B cell (primary cell): ENCODE results near the gene ADORA2A. TPM values are rescaled to one million over a fixed set of nuclear protein-coding genes. Genes with fewer than 3 reads are reported as not detected.

Experiments
- ATAC-seq: fragments of 200-7000 bp; cut with Tn5 transposase; one replicate; pipeline ENCODE4 v1.10.0; 2021; ENCODE audit warnings: low read depth, mild to moderate bottlenecking, moderate number of reproducible peaks, moderate library complexity
- CTCF ChIA-PET: fragments of 350-600 bp; sonication (Branson Sonifier 250); formaldehyde crosslinking; loops from one replicate; lab custom pipeline; 2021; ENCODE audit warnings: antibody characterized with exemption, inconsistent platforms; lab: Charles Lee
- POLR2A ChIA-PET: fragments of 350-600 bp; sonication (Branson Sonifier 250); formaldehyde crosslinking; loops from one replicate; lab custom pipeline; 2021; ENCODE audit warnings: antibody characterized with exemption; lab: Charles Lee
- DNase-seq: peaks from one replicate; pipeline ENCODE4 v3.0.0; 2013
- H2AFZ ChIP-seq: 2 replicates; pipeline ENCODE4 v1.6.1; 2012; ENCODE audit warnings: mild to moderate bottlenecking, low read depth, low read length; ENCODE audit not compliant: insufficient read depth, poor library complexity, severe bottlenecking
- H3K27ac ChIP-seq, 2 donors: 1 replicate in 1 of 2; 2 replicates in 1 of 2; pipeline ENCODE4 v1.5.1; 2012 to 2013; ENCODE audit warnings: low read length in 2 of 2, mild to moderate bottlenecking in 2 of 2, moderate library complexity in 1 of 2
- H3K27me3 ChIP-seq, 4 experiments: fragments of 200-600 bp in 1 of 4; sonication (generic) in 1 of 4; replicated peaks in 1 of 4; 1 replicate in 2 of 4; 2 replicates in 2 of 4; pipeline versions ENCODE4 v1.6.1 to v1.7.0; 2013 to 2016; ENCODE audit warnings: low read length in 3 of 4, mild to moderate bottlenecking in 2 of 4, mixed read lengths in 1 of 4, moderate library complexity in 1 of 4; ENCODE audit not compliant: insufficient read depth in 4 of 4, control insufficient read depth in 3 of 4; ENCODE audit errors: control extremely low read depth in 1 of 4
- H3K36me3 ChIP-seq, 2 experiments: replicated peaks in 1 of 2; 1 replicate in 1 of 2; 2 replicates in 1 of 2; pipeline versions ENCODE4 v1.6.1 to v1.7.1; 2013; ENCODE audit warnings: low read length in 1 of 2; ENCODE audit not compliant: insufficient read depth in 2 of 2, control insufficient read depth in 1 of 2; ENCODE audit errors: control extremely low read depth in 1 of 2, extremely low read depth in 1 of 2
- H3K4me1 ChIP-seq, 2 donors: fragments of 200-600 bp in 1 of 2; sonication (generic) in 1 of 2; 1 replicate in 1 of 2; 2 replicates in 1 of 2; pipeline versions ENCODE4 v1.5.1 to v1.6.1; 2013 to 2017; ENCODE audit warnings: low read length in 2 of 2; ENCODE audit not compliant: control insufficient read depth in 2 of 2, insufficient read depth in 2 of 2
- H3K4me2 ChIP-seq: replicated peaks from 2 replicates; pipeline ENCODE3; 2012; ENCODE audit warnings: mild to moderate bottlenecking, low read depth, low read length; ENCODE audit not compliant: poor library complexity, severe bottlenecking
- H3K4me3 ChIP-seq, 5 experiments: fragments of 200-600 bp in 1 of 5; sonication (generic) in 1 of 5; 1 replicate in 3 of 5; 2 replicates in 2 of 5; pipeline versions ENCODE4 v1.5.1 to v1.7.0; 2011 to 2016; ENCODE audit warnings: low read length in 4 of 5, mild to moderate bottlenecking in 4 of 5, low read depth in 2 of 5, control low read depth in 1 of 5, moderate library complexity in 1 of 5; ENCODE audit not compliant: insufficient read depth in 1 of 5; ENCODE audit errors: control extremely low read depth in 1 of 5, extremely low read depth in 1 of 5
- H3K79me2 ChIP-seq: fragments of 200-600 bp; sonication (generic); one replicate; pipeline ENCODE4 v1.6.0; 2016; ENCODE audit warnings: low read length; ENCODE audit not compliant: control insufficient read depth, insufficient read depth
- H3K9ac ChIP-seq: fragments of 200-600 bp; sonication (generic); 2 replicates; pipeline ENCODE4 v1.6.1; 2017; ENCODE audit warnings: mild to moderate bottlenecking, low read length, moderate library complexity
- H3K9me3 ChIP-seq, 3 donors: one replicate each; pipeline versions ENCODE4 v1.6.1 to v1.7.1; 2013; ENCODE audit warnings: low read length in 2 of 3; ENCODE audit not compliant: control insufficient read depth in 2 of 3, insufficient read depth in 1 of 3; ENCODE audit errors: control extremely low read depth in 1 of 3
- H4K20me1 ChIP-seq: 2 replicates; pipeline ENCODE4 v1.6.0; 2012; ENCODE audit warnings: mild to moderate bottlenecking, low read length; ENCODE audit not compliant: insufficient read depth, control insufficient read depth, poor library complexity, severe bottlenecking
- H3K27ac Mint-ChIP-seq: one replicate; pipeline ENCODE4 v1.8.0; 2021; ENCODE audit warnings: mixed read lengths
- H3K27me3 Mint-ChIP-seq: one replicate; pipeline ENCODE4 v1.8.0; 2021; ENCODE audit warnings: mixed read lengths
- H3K4me1 Mint-ChIP-seq: one replicate; pipeline ENCODE4 v1.8.0; 2021; ENCODE audit warnings: mixed read lengths
- H3K4me3 Mint-ChIP-seq: one replicate; pipeline ENCODE4 v1.8.0; 2021; ENCODE audit warnings: mixed read lengths
- H3K9me3 Mint-ChIP-seq: one replicate; pipeline ENCODE4 v1.8.0; 2022; ENCODE audit warnings: mixed read lengths; ENCODE audit not compliant: insufficient read depth
- EZH2 ChIP-seq: IDR thresholded peaks from 2 replicates; pipeline ENCODE4 v1.6.1; 2012; ENCODE audit warnings: borderline replicate concordance, low read depth, mild to moderate bottlenecking, moderate library complexity, low read length; ENCODE audit not compliant: insufficient read depth, poor library complexity, severe bottlenecking
- WGBS: methylation state at CpG from one replicate; pipeline ENCODE4 v1.1.5; 2013; ENCODE audit warnings: missing lambda C conversion rate; ENCODE audit not compliant: insufficient coverage; 5-methylcytosine and 5-hydroxymethylcytosine counted together
- intact Hi-C: fragments of 100-400 bp; cut with micrococcal nuclease; formaldehyde crosslinking; loops from one replicate; pipeline ENCODE4 v1.10.0; 2022
- polyA plus RNA-seq: library from polyadenylated mRNA; depleted of rRNA; stranded (reverse); fragments of >200 nt; gene quantifications from 2 replicates; pipeline ENCODE4 v1.2.3, GENCODE V29; 2012
- total RNA-seq, 2 donors: library from RNA; stranded (reverse); fragments of 120-200 nt in 1 of 2; gene quantifications; 1 replicate in 1 of 2; 2 replicates in 1 of 2; pipeline versions ENCODE4 v1.2.3 to v1.2.4, GENCODE V29; 2013 to 2022
- TF ChIP-seq, protein P1 (sequence below): fragments of 200-600 bp; IDR thresholded peaks from one replicate; pipeline ENCODE4 v1.8.0; 2022; ENCODE audit warnings: antibody characterized with exemption, mild to moderate bottlenecking

ADORA2A gene
- total and polyA plus RNA-seq, 2 donors (not counting 1 experiment from before 2014, with no cell fraction given) = 30.5 to 45.4 TPM

DNA sequence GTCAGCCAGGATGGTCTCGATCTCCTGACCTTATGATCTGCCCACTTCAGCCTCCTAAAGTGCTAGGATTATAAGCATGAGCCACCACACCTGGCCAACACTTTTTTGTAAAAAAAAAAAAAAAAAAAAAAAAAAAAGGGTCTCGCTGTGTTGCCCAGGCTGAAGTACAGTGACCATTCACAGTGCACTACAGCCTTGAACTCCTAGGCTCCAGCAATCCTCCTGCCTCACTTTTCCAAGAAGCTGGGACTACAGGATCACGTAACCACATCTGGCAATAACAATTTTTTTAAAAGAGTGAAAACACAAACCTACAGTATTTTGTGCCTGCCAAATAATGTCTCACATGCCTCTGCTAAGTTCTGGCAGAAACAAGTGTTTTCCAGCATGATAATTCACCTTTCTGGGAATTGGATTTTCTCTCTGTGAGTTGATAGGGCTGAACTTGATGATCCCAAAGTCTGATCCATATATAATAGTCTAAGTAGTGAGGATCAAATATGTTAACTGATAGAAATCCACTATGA lies 30.6 kb downstream of the ADORA2A start:
- Histone ChIP-seq H3K79me2 (no peaks in the 10 kb centered on the region), H3K36me3 (no peaks in the 10 kb centered on the region), H3K4me3 (no peak overlapping the region), H3K27me3 (no peaks in the 10 kb centered on the region), H3K4me2 (no peak overlapping the region), H3K27ac (no peak overlapping the region), H2AFZ (no peak overlapping the region), H4K20me1 (no peaks in the 10 kb centered on the region), H3K9ac (no peak overlapping the region), H3K9me3 (peaks cover 0 to 2% (median 0%) of the 10 kb centered on the region in 3 donors), H3K4me1 (peaks cover 1 to 4% of the 10 kb centered on the region in 2 donors)
- ChIA-PET CTCF (interaction anchor here (0.7 to 1.4 kb wide), 2 partner anchors 40 to 116 kb away, joined by 3 read pairs; no protein-coding TSS in a partner anchor), POLR2A (no interaction called here)
- Mint-ChIP-seq H3K4me3 (no peak overlapping the region), H3K27ac (no peak overlapping the region), H3K27me3 (no peaks in the 10 kb centered on the region), H3K4me1 (peaks cover 8% of the 10 kb centered on the region), H3K9me3 (peaks cover under 1% of the 10 kb centered on the region)
- ATAC-seq (no peak), DNase-seq (no peak)
- intact Hi-C loops = no loop called here
- TF ChIP-seq EZH2 = no peak
- TF ChIP-seq, protein P1, sequence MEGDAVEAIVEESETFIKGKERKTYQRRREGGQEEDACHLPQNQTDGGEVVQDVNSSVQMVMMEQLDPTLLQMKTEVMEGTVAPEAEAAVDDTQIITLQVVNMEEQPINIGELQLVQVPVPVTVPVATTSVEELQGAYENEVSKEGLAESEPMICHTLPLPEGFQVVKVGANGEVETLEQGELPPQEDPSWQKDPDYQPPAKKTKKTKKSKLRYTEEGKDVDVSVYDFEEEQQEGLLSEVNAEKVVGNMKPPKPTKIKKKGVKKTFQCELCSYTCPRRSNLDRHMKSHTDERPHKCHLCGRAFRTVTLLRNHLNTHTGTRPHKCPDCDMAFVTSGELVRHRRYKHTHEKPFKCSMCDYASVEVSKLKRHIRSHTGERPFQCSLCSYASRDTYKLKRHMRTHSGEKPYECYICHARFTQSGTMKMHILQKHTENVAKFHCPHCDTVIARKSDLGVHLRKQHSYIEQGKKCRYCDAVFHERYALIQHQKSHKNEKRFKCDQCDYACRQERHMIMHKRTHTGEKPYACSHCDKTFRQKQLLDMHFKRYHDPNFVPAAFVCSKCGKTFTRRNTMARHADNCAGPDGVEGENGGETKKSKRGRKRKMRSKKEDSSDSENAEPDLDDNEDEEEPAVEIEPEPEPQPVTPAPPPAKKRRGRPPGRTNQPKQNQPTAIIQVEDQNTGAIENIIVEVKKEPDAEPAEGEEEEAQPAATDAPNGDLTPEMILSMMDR = no peak
- 100% methylated on average over 1 of the region's 3 CpGs for WGBS

DNA sequence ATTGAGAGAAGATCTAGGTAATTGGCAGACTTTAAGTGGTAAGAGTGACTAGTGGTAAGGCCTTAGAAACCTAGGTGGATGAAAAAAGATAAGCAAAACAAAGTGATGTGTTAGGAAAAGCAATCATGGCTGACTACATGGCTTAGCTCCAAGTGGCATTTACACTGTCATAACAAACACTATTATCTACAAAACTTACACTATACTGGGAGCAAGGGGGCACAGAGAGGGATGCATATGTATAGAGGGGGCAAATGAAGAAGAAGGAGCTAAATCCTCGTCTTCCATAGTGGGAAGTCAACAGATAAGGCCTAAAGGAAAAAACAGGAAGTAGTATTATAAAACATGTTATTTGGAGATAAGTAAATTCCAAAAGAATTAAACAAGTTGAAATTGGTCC lies 32.5 kb downstream of the ADORA2A start:
- H2AFZ ChIP-seq = no peak overlapping the region
- no peak overlapping the region for H3K27ac ChIP-seq
- ATAC-seq (no peak), DNase-seq (no peak)
- no peak overlapping the region for H3K4me3 Mint-ChIP-seq
- H3K4me2 ChIP-seq = no peak overlapping the region
- H3K79me2 ChIP-seq = no peaks in the 10 kb centered on the region
- H3K27me3 ChIP-seq = no peaks in the 10 kb centered on the region
- TF ChIP-seq, protein P1 = no peak
- no peak for TF ChIP-seq EZH2
- H3K9ac ChIP-seq = no peak overlapping the region
- H3K9me3 Mint-ChIP-seq = peaks cover 3% of the 10 kb centered on the region
- H3K4me1 Mint-ChIP-seq = peaks cover 16% of the 10 kb centered on the region
- H3K27ac Mint-ChIP-seq = no peak overlapping the region
- H3K27me3 Mint-ChIP-seq = no peaks in the 10 kb centered on the region
- CTCF ChIA-PET = interaction anchor here (0.5 kb wide), 1 partner anchor 22 kb away, joined by 4 read pairs; no protein-coding TSS in a partner anchor
- POLR2A ChIA-PET = no interaction called here
- no peaks in the 10 kb centered on the region for H4K20me1 ChIP-seq
- no peaks in the 10 kb centered on the region for H3K36me3 ChIP-seq
- intact Hi-C loops = no loop called here
- H3K9me3 ChIP-seq = peaks cover 0 to 4% (median 0%) of the 10 kb centered on the region in 3 donors
- H3K4me3 ChIP-seq = no peak overlapping the region
- 75% methylated on average over 1 of the region's 1 CpG for WGBS
- H3K4me1 ChIP-seq = peaks cover 8 to 11% of the 10 kb centered on the region in 2 donors
